Fibroblast of lung (primary cell): ENCODE results near the gene BTBD2.

Experiments used
- EZH2 ChIP-seq: IDR thresholded peaks from 2 replicates; pipeline ENCODE4 v1.5.1; 2012; ENCODE audit warnings: low read length, control low read depth, mild to moderate bottlenecking; ENCODE audit errors: missing control alignments
- TF ChIP-seq, protein P1 (sequence below), 2 donors: IDR thresholded peaks in 1 of 2; conservative IDR thresholded peaks in 1 of 2; 1 replicate in 1 of 2; 2 replicates in 1 of 2; pipeline ENCODE4 v1.5.1; 2011 to 2012; ENCODE audit warnings: low read length in 2 of 2, control low read depth in 1 of 2, inconsistent platforms in 1 of 2, low read depth in 1 of 2, mild to moderate bottlenecking in 1 of 2

DNA sequence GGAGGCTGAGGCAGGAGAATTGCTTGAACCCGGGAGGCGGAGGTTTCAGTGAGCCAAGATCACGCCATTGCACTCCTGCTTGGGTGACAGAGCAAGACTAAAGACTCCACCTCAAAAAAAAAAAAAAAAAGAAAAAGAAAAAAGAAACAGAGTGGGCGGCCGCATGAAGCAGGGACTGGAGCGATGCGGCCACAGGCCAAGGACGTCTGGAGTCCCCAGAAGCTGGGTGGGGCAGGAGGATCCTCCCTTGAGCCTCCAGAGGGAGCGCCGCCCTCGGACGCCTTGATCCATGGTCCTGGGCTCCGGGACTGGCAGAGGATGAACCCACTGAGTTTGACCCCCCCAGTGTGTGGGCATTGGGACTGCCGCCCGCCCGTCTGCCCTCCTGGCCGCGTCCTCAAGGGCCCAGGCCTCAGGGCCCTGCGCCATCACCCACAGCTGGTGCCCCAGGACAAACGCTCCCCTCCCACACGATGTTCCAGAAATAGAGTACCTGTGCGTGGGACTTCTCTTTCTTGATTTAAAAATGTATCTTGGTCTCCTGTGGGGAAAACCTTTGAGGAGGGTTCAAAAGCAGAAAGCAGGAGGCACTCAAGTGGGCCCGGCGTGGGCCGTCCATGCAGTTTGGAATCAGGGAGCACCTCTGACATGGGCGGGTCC is 15.5 kb downstream of the BTBD2 start:
- TF ChIP-seq, protein P1, sequence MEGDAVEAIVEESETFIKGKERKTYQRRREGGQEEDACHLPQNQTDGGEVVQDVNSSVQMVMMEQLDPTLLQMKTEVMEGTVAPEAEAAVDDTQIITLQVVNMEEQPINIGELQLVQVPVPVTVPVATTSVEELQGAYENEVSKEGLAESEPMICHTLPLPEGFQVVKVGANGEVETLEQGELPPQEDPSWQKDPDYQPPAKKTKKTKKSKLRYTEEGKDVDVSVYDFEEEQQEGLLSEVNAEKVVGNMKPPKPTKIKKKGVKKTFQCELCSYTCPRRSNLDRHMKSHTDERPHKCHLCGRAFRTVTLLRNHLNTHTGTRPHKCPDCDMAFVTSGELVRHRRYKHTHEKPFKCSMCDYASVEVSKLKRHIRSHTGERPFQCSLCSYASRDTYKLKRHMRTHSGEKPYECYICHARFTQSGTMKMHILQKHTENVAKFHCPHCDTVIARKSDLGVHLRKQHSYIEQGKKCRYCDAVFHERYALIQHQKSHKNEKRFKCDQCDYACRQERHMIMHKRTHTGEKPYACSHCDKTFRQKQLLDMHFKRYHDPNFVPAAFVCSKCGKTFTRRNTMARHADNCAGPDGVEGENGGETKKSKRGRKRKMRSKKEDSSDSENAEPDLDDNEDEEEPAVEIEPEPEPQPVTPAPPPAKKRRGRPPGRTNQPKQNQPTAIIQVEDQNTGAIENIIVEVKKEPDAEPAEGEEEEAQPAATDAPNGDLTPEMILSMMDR (conservative IDR thresholded peaks at IDR 0.05 in 1 of 2, IDR thresholded peaks at IDR 0.05 in 1 of 2; ENCODE audit: low read depth in 1 of 2, low read length in 2 of 2): no peak
- no peak for TF ChIP-seq EZH2
